ENCODE data around the gene ITSN2.
A peak's percentile ranks its signal among the peaks of the same experiment; 100 is the strongest.
"Not testable (repeated sequence)": the region's sequence is repeated elsewhere in the genome, so short reads cannot be mapped to it uniquely, and the experiment has no call there.

Gene ITSN2

DNA sequence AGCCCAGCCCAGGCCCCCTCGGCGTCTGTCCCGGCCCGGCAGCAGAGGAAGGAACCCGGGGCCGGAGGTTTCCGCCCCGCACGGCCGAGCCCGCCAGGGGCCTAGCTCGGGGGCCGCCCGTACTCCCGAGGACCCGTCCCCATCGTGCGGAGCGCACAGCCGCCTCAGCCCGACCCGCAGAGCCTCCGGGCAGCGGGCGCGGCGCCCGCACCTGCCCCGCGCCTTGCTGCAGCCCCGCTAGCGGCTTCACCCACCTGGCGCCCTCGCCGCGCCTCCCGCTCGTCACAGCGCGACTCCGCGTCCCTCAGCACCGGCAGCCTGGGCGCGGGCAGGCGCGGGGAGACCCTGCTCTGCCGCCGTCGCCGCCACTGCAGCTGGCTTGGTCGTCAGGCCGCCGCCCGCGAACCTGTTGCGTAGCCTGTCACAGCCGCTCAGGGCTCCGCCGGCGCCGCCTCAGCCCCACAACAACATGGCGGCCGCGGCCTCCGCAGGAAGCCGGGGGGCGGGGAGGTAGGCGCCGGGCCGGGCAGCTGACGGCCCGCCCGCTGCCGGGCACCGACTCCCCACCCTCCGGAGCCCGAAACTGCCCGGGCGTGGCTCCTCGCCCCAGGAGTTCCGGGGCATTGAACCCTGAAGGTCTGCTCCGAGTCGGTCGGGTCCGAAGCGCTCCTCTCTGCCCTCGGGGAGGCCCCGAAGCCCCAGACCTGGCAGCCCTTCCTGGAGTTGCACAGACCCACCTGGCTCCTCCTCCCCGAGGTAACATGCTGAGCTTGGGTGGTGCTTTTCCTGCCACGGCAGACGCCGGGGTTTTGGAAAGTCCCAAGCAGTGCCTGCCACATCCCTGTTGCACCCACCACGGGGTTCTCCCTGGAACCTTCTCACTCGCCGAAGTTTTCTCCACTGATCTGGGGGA is at the start of gene ITSN2:
Gene ITSN2, minus strand, starts transcription at position 487 of the 913 bp plus-strand sequence. CDS start 32,454 bp downstream, outside the sequence.
- no peak for TF ChIP-seq ZNF274 (IDR thresholded peaks at IDR 0.05; ENCODE audit: low read depth, low read length)

GRCh38 chr2:24409171-24409570 is 48.8 kb upstream of the ITSN2 start:
- no peak overlapping the region for H3K4me3 ChIP-seq (ENCODE audit: low read length)

More for the DNA sequence above, at the start of gene ITSN2:
- peak within 1 kb of the TSS; percentile 99 for H3K4me3 ChIP-seq (ENCODE audit: low read length)

GRCh38 chr2:24408704-24409103 is 48.4 kb upstream of the ITSN2 start:
- not testable (repeated sequence) for H3K4me3 ChIP-seq (ENCODE audit: low read length)

More at GRCh38 chr2:24409171-24409570, 48.8 kb upstream of the ITSN2 start:
- no peak for TF ChIP-seq ZNF274 (IDR thresholded peaks at IDR 0.05; ENCODE audit: low read depth, low read length)

- H3K4me3 ChIP-seq (ENCODE audit: low read length): no peak overlapping the region
- no peak for TF ChIP-seq ZNF274 (IDR thresholded peaks at IDR 0.05; ENCODE audit: low read depth, low read length)
Observed at GRCh38 chr2:24404491-24404921, 44.2 kb upstream of the ITSN2 start.

DNA sequence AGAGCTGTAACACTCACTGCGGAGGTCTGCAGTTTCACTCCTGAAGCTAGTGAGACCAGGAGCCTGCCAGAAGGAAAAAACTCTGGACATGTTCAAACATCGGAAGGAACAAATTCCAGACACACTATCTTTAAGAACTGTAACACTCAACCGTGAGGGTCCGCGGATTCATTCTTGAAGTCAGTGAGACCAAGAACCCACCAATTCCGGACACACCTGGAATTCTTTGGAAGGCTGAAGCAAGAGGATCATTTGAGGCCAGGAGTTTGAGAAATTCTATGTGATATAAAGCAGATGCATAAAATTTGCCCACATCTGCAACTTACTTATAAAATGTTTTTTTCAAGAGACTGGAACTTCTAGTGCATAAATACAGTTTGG is 43.5 kb upstream of the ITSN2 start:
- no peak for TF ChIP-seq ZNF274 (IDR thresholded peaks at IDR 0.05; ENCODE audit: low read depth, low read length)
- H3K4me3 ChIP-seq (ENCODE audit: low read length): no peak overlapping the region

GRCh38 chr2:24403168-24403831 is 43.0 kb upstream of the ITSN2 start:
- no peak for TF ChIP-seq ZNF274 (IDR thresholded peaks at IDR 0.05; ENCODE audit: low read depth, low read length)
- H3K4me3 ChIP-seq (ENCODE audit: low read length): no peak overlapping the region

GRCh38 chr2:24402242-24403097 is 42.1 kb upstream of the ITSN2 start:
- H3K4me3 ChIP-seq (ENCODE audit: low read length): no peak overlapping the region; the same call in 1 of the 2 replicates
- TF ChIP-seq ZNF274 (IDR thresholded peaks at IDR 0.05; ENCODE audit: low read depth, low read length): no peak

DNA sequence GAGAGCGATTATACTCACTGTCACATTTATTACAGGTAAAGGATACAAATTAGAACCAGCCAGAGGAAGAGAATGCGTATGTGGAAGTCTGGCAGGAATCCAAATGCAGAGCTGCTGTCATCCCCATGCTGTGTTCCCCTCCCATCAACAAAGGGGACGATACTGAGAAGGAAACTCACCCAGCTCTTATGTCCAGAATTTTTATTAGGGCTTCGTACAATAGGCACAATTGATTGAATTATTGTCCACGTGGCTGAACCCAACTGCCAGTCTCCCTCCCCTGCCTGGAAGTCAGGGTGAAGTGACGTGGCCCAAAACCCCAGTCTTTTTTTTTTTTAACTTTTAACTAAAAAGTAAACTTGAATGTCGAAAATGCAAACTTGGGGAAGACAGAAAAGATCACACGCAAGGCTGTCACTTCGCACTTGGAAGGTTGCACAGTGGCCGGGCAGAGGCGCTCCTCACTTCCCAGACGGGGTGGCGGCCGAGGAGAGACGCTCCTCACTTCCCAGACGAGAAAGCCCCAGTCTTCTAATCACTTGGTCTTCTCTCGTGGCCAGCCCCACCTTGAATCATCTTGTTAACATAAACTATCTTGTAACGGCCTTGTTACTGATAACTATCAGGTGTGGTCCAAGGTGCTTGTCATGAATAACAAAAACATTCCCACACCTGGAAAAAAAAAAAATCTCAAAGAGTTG is 40.0 kb upstream of the ITSN2 start:
- no peak for TF ChIP-seq ZNF274 (IDR thresholded peaks at IDR 0.05; ENCODE audit: low read depth, low read length)
- no peak overlapping the region for H3K4me3 ChIP-seq (ENCODE audit: low read length)

DNA sequence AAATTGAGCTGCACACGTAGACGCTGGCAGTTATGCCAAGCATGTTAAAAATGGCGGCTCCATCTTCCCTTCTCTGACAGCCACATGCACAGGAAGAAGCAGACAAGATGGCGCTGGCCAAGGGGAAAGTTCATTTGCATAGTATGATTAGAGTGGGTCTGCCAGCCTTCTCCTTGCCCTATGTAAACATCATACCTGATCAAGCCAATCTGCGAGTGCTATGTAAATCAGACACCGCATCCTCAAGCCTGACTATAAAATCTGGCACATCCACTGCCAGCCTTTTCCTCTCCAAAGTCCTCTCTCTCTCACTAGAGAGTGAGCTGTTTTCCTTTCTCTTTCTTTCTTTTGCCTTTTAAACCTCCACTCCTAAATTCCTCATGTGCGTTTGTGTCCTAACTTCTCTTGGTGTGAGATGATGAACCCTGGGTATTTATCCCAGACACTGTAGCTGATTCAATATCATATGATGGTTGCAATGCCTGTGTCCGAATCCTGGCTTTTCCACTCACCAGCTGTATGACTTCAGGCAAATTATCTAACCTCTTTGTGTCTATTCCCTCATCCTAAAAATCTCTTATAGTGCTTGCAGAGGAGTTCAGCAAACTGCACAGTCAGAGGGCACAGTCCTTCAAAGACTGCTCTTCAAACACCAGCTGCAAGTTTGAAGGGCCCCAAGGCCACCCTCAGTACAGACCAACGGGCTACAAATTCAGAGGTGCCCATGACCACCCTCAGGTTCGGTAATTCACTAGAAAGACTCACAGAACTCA is 39.3 kb upstream of the ITSN2 start:
- H3K4me3 ChIP-seq (ENCODE audit: low read length): no peak overlapping the region
- TF ChIP-seq ZNF274 (IDR thresholded peaks at IDR 0.05; ENCODE audit: low read depth, low read length): no peak

DNA sequence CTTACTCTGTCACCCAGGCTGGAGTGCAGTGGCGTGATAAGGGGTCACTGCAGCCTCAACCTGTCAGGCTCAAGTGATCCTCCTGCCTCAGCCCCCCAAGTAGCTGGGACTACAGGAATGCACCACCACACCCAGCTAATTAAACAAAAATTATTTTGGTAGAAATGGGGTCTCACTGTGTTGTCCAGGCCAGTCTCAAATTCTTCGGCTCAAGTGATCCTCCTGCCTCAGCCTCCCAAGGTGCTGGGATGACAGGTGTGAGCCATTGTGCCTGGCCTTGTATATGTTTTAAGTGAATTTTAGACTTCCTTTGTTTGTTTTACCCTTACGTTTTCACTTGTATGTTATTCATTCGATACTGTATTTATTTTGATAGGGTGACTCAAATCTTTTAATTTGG is 34.7 kb upstream of the ITSN2 start:
- TF ChIP-seq ZNF274 (IDR thresholded peaks at IDR 0.05; ENCODE audit: low read depth, low read length): no peak

DNA sequence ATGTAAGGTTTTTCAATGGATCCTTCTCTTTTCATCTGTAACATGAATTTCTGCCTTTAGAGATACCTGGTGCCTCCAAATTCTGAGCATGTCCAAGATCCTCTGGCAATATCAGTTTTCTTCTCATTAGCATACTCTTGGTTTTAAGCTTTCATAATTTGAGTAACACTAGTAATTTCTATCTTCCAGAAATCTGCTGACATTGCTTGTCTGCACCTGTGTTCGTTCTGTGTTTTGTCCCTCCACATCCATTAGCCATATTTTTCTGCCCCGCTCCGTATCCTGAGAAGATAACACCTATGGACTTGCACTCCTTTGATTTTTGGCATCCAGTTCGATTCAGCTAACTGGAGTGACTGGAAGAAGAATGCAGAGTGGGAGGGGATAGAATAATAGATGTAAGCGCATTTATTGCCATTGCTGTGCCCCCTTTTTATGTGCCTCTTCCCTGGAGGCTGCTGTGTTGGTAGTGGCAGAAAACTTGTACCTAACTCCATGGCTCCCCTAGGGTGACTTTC is 32.3 kb upstream of the ITSN2 start:
- no peak for TF ChIP-seq ZNF274 (IDR thresholded peaks at IDR 0.05; ENCODE audit: low read depth, low read length)
- no peak overlapping the region for H3K4me3 ChIP-seq (ENCODE audit: low read length)

More for the DNA sequence above, 34.7 kb upstream of the ITSN2 start:
- no peak overlapping the region for H3K4me3 ChIP-seq (ENCODE audit: low read length)

- TF ChIP-seq ZNF274 (IDR thresholded peaks at IDR 0.05; ENCODE audit: low read depth, low read length): no peak
- H3K4me3 ChIP-seq (ENCODE audit: low read length): no peak overlapping the region
Observed at GRCh38 chr2:24385366-24385765, 25.0 kb upstream of the ITSN2 start.

All from GM08714 (cell line).